ENCODE measurements around the gene SYNE1.

GRCh38 chr6:152651986-152652385 lies 14.8 kb upstream of the SYNE1 start:
- TF ChIP-seq CTCF (IDR thresholded peaks at IDR 0.05) (no peak), POLR2A (IDR thresholded peaks at IDR 0.05) (no peak)
